NCI-H510A (cell line): ENCODE results near the gene SMIM35.

Experiments
- DNase-seq: peaks from one replicate; lab custom pipeline; 2025; lab: John Stamatoyannopoulos, UW

SMIM35 gene

GRCh38 chr11:118002541-118003423, 84.0 kb downstream of the SMIM35 start:
- DNase-seq, result no peak

- DNase-seq, result no peak
Measured at GRCh38 chr11:118002010-118002540, 84.7 kb downstream of the SMIM35 start.

GRCh38 chr11:118001494-118001971, 85.2 kb downstream of the SMIM35 start:
- DNase-seq, result no peak

- no peak for DNase-seq
Measured at GRCh38 chr11:118000850-118001228, 85.9 kb downstream of the SMIM35 start.

GRCh38 chr11:118000067-118000849, 86.5 kb downstream of the SMIM35 start:
- no peak for DNase-seq

GRCh38 chr11:117999354-117999993, 87.3 kb downstream of the SMIM35 start:
- DNase-seq, result no peak

GRCh38 chr11:117998664-117999353, 88.0 kb downstream of the SMIM35 start:
- DNase-seq, result no peak

- no peak for DNase-seq
Measured at GRCh38 chr11:117997823-117998579, 88.8 kb downstream of the SMIM35 start.

GRCh38 chr11:117997406-117997805, 89.4 kb downstream of the SMIM35 start:
- DNase-seq, result no peak

- DNase-seq, result no peak
Measured at GRCh38 chr11:117996058-117996457, 90.7 kb downstream of the SMIM35 start.

- no peak for DNase-seq
Measured at GRCh38 chr11:117995472-117995871, 91.3 kb downstream of the SMIM35 start.

- no peak for DNase-seq
Measured at GRCh38 chr11:117993988-117994745, 92.6 kb downstream of the SMIM35 start.

- no peak for DNase-seq
Measured at GRCh38 chr11:117992620-117993019, 94.1 kb downstream of the SMIM35 start.

GRCh38 chr11:117992136-117992535, 94.6 kb downstream of the SMIM35 start:
- no peak for DNase-seq

- no peak for DNase-seq
Measured at GRCh38 chr11:117989351-117990102, 97.2 kb downstream of the SMIM35 start.

GRCh38 chr11:117986981-117987574, 99.7 kb downstream of the SMIM35 start:
- DNase-seq, result no peak

GRCh38 chr11:117985953-117986887, 100.5 kb downstream of the SMIM35 start, which contains the start of gene IL10RA:
IL10RA (plus strand) TSS chr11:117986394; CDS start chr11:117986468, 74 bp downstream.
- peak; percentile 47 for DNase-seq

GRCh38 chr11:117984476-117984875, 102.3 kb downstream of the SMIM35 start:
- no peak for DNase-seq
